HL-60 (cell line): ENCODE results near the gene KCNH2.

Experiments
- DNase-seq, 2 experiments: peaks; one replicate each; pipeline ENCODE4 v3.0.0-alpha.2; 2010 to 2020; ENCODE audit warnings: low read depth in 1 of 2, low spot score in 1 of 2
- H3K27ac ChIP-seq: fragments of 250-450 bp; sonication (Bioruptor Pico); replicated peaks from 2 replicates; pipeline ENCODE4 v1.5.1; 2020; ENCODE audit warnings: mild to moderate bottlenecking, moderate library complexity
- H3K27me3 ChIP-seq: fragments of 250-450 bp; sonication (Bioruptor Pico); 2 replicates; pipeline ENCODE4 v1.5.1; 2021; ENCODE audit warnings: mild to moderate bottlenecking, moderate library complexity; ENCODE audit not compliant: insufficient read depth, poor library complexity, severe bottlenecking
- H3K4me3 ChIP-seq: replicated peaks from 2 replicates; pipeline ENCODE4 v1.5.1; 2011; ENCODE audit warnings: mild to moderate bottlenecking, control low read depth, low read length; ENCODE audit not compliant: insufficient read depth
- GABPA ChIP-seq: IDR thresholded peaks from 2 replicates; pipeline ENCODE4 v1.6.1; 2012; ENCODE audit warnings: low read depth
- POLR2AphosphoS5 ChIP-seq: IDR thresholded peaks from 2 replicates; pipeline ENCODE4 v1.6.1; 2012; ENCODE audit warnings: low read depth
- REST ChIP-seq: IDR thresholded peaks from 2 replicates; pipeline ENCODE4 v1.6.1; 2012; ENCODE audit warnings: low read depth; ENCODE audit not compliant: insufficient replicate concordance
- SPI1 ChIP-seq: IDR thresholded peaks from 2 replicates; pipeline ENCODE4 v1.6.1; 2012; ENCODE audit warnings: low read depth, mild to moderate bottlenecking, borderline replicate concordance
- TF ChIP-seq, protein P1 (sequence below): IDR thresholded peaks from one replicate; pipeline ENCODE4 v1.5.1; 2011; ENCODE audit warnings: low read length, control low read depth, inconsistent platforms; ENCODE audit not compliant: insufficient read depth

KCNH2 gene

GRCh38 chr7:151003572-151003971 is 25.5 kb upstream of the KCNH2 start:
- no peaks in the 10 kb centered on the region for H3K27me3 ChIP-seq
- no peak overlapping the region for H3K4me3 ChIP-seq
- no peak for DNase-seq
- no peak overlapping the region for H3K27ac ChIP-seq
- TF ChIP-seq, protein P1, sequence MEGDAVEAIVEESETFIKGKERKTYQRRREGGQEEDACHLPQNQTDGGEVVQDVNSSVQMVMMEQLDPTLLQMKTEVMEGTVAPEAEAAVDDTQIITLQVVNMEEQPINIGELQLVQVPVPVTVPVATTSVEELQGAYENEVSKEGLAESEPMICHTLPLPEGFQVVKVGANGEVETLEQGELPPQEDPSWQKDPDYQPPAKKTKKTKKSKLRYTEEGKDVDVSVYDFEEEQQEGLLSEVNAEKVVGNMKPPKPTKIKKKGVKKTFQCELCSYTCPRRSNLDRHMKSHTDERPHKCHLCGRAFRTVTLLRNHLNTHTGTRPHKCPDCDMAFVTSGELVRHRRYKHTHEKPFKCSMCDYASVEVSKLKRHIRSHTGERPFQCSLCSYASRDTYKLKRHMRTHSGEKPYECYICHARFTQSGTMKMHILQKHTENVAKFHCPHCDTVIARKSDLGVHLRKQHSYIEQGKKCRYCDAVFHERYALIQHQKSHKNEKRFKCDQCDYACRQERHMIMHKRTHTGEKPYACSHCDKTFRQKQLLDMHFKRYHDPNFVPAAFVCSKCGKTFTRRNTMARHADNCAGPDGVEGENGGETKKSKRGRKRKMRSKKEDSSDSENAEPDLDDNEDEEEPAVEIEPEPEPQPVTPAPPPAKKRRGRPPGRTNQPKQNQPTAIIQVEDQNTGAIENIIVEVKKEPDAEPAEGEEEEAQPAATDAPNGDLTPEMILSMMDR = no peak
- TF ChIP-seq GABPA (no peak), REST (no peak), SPI1 (no peak), POLR2AphosphoS5 (no peak)

DNA sequence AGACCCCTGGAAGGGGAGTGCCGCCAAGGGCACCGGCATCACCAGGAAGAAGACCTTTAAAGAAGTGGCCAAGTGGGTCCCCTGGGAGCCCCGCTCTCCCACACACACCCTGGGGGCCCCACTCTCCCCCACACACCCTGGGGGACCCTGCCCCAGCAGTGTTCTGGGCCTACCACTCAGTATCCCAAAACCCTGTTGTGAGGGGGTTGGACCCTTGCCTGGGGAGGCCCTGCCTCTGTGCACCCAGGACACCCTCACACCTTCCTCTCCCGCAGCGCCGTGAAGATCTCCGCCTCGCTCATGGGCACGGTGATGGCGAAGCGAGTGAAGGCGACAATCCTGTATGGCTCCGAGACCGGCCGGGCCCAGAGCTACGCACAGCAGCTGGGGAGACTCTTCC is 23.4 kb upstream of the KCNH2 start:
- Histone ChIP-seq H3K4me3 (no peak overlapping the region), H3K27me3 (no peaks in the 10 kb centered on the region), H3K27ac (no peak overlapping the region)
- TF ChIP-seq REST (no peak), POLR2AphosphoS5 (no peak), SPI1 (no peak), GABPA (no peak)
- TF ChIP-seq, protein P1 = no peak
- no peak for DNase-seq

GRCh38 chr7:151000897-151001495 is 22.9 kb upstream of the KCNH2 start:
- TF ChIP-seq POLR2AphosphoS5 (0 out of 2 replicates have a peak, but pooled peaks have one; percentile 26), SPI1 (no peak)
- DNase-seq = no peak
- Histone ChIP-seq H3K4me3 (no peak overlapping the region), H3K27ac (no peak overlapping the region), H3K27me3 (no peaks in the 10 kb centered on the region)

DNA sequence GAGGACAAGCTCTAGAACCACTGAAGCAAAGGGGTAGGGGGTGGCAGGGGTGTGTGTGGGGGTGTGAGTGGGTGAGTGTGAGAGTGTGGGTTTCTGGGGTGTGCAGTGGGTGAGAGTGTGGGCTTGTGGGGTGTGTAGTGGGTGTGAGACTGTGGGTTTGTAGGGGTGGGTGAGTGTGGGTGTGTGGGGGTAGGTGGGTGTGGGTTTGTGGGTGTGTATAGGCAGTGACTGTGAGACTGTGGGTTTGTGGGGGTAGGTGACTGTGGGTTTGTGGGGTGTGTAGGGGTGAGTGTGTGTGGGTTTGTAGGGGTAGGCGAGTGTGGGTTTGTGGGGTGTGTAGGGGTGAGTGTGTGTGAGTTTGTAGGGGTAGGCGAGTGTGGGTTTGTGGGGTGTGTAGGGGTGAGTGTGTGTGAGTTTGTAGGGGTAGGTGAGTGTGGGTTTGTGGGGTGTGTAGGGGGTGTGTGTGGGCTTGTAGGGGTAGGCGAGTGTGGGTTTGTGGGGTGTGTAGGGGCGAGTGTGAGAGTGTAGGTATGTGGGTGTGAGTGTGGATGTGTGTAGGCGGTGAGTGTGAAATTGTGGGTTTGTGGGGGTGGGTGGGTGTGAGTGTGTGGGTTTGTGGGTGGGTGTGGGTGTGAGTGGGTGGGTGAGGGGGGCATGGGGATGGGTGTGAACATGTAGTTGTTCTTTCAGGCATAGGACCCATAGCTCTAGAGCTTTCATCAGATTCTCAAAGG is 21.5 kb upstream of the KCNH2 start:
- TF ChIP-seq GABPA (no peak), REST (no peak), SPI1 (no peak), POLR2AphosphoS5 (no peak)
- TF ChIP-seq, protein P1 = no peak
- Histone ChIP-seq H3K4me3 (no peak overlapping the region), H3K27ac (no peak overlapping the region), H3K27me3 (no peaks in the 10 kb centered on the region)
- no peak for DNase-seq
